Peyer's patch (tissue), 4 donors: ENCODE data around the gene NVL.

Source experiments
- POLR2A ChIP-seq, 2 donors: fragments of 450-650 bp; IDR thresholded peaks; one replicate each; pipeline ENCODE4 v1.5.1; 2017; ENCODE audit warnings: antibody characterized with exemption in 2 of 2, mild to moderate bottlenecking in 2 of 2, moderate library complexity in 2 of 2
- TF ChIP-seq, protein P1 (sequence below), 6 experiments: fragments of 450-650 bp in 4 of 6; fragments of 200-600 bp in 2 of 6; sonication (generic) in 1 of 6; IDR thresholded peaks; one replicate each; pipeline ENCODE4 v1.5.1; 2017 to 2019; ENCODE audit warnings: antibody characterized with exemption in 6 of 6, mild to moderate bottlenecking in 3 of 6, moderate library complexity in 1 of 6

DNA sequence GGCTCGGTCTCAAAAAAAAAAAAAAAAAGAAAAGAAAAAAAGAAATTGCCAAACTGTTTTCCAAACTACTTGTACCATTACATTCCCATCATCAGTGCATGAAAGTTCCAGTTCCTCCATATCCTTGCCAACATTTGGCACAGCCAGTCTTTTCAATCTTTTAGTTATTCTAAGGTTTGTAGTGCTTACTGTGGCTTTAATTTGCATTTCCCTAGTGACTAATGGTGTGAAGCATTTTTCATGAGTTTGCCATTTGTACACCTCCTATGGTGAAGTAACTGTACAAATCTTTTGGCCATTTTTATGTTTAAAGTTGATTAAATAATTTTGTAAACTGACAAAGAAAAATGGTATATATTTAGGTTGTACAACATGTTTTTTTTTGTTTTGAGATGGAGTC, 76.3 kb downstream of the NVL start:
- TF ChIP-seq, protein P1, sequence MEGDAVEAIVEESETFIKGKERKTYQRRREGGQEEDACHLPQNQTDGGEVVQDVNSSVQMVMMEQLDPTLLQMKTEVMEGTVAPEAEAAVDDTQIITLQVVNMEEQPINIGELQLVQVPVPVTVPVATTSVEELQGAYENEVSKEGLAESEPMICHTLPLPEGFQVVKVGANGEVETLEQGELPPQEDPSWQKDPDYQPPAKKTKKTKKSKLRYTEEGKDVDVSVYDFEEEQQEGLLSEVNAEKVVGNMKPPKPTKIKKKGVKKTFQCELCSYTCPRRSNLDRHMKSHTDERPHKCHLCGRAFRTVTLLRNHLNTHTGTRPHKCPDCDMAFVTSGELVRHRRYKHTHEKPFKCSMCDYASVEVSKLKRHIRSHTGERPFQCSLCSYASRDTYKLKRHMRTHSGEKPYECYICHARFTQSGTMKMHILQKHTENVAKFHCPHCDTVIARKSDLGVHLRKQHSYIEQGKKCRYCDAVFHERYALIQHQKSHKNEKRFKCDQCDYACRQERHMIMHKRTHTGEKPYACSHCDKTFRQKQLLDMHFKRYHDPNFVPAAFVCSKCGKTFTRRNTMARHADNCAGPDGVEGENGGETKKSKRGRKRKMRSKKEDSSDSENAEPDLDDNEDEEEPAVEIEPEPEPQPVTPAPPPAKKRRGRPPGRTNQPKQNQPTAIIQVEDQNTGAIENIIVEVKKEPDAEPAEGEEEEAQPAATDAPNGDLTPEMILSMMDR (IDR thresholded peaks at IDR 0.05): no peak
- no peak for TF ChIP-seq POLR2A (IDR thresholded peaks at IDR 0.05)
